SU-DHL-6 (cell line): ENCODE data around the gene KIF12.

Experiments
- H2AFZ ChIP-seq: fragments of 200-600 bp; sonication (generic); 2 replicates; pipeline ENCODE4 v1.6.1; 2014; ENCODE audit warnings: low read depth, mild to moderate bottlenecking, moderate library complexity, mixed read lengths, antibody characterized with exemption, low read length; ENCODE audit not compliant: severe bottlenecking
- H3F3A ChIP-seq: fragments of 200-600 bp; shearing (Covaris generic); 2 replicates; pipeline ENCODE4 v1.6.0; 2016; ENCODE audit warnings: antibody characterized with exemption, mild to moderate bottlenecking; ENCODE audit not compliant: insufficient read depth
- H3K27ac ChIP-seq: fragments of 200-600 bp; sonication (generic); 2 replicates; pipeline ENCODE4 v1.5.1; 2016; ENCODE audit warnings: low read depth, mild to moderate bottlenecking, low read length, moderate library complexity, mixed read lengths
- H3K27me3 ChIP-seq: fragments of 200-600 bp; sonication (generic), shearing (Covaris generic); 2 replicates; pipeline ENCODE4 v1.6.0; 2014; ENCODE audit warnings: mild to moderate bottlenecking, low read length
- H3K36me3 ChIP-seq: fragments of 200-600 bp; sonication (generic); 2 replicates; pipeline ENCODE4 v1.6.1; 2014; ENCODE audit warnings: mild to moderate bottlenecking, low read length, mixed read lengths
- H3K4me2 ChIP-seq: fragments of 300-600, 200-600 bp; shearing (Covaris generic), sonication (generic); 2 replicates; pipeline ENCODE4 v1.6.0; 2014; ENCODE audit warnings: low read length, low read depth, mild to moderate bottlenecking; ENCODE audit not compliant: poor library complexity, severe bottlenecking
- H3K4me3 ChIP-seq: fragments of 200-600 bp; sonication (generic); 2 replicates; pipeline ENCODE4 v1.5.1; 2014; ENCODE audit warnings: antibody characterized with exemption, low read length, mild to moderate bottlenecking, mixed read lengths; ENCODE audit not compliant: insufficient read depth, poor library complexity, severe bottlenecking
- H3K79me2 ChIP-seq: fragments of 200-600 bp; sonication (generic); 2 replicates; pipeline ENCODE4 v1.6.1; 2014; ENCODE audit warnings: mild to moderate bottlenecking, low read length, moderate library complexity; ENCODE audit not compliant: insufficient read depth
- H3K9ac ChIP-seq: fragments of 200-600 bp; sonication (generic); 2 replicates; pipeline ENCODE4 v1.7.0; 2014; ENCODE audit warnings: mild to moderate bottlenecking, low read length
- H3K9me2 ChIP-seq: fragments of 200-600 bp; sonication (generic); replicated peaks from 2 replicates; pipeline ENCODE4 v1.6.1; 2014; ENCODE audit warnings: low read length; ENCODE audit not compliant: insufficient read depth
- H3K9me3 ChIP-seq: fragments of 200-600 bp; sonication (generic); 2 replicates; pipeline ENCODE4 v1.6.1; 2014; ENCODE audit warnings: low read length, mixed read lengths; ENCODE audit not compliant: insufficient read depth
- H4K20me1 ChIP-seq: fragments of 200-600 bp; sonication (generic); 2 replicates; pipeline ENCODE4 v1.6.1; 2014; ENCODE audit warnings: low read depth, mild to moderate bottlenecking, antibody characterized with exemption, low read length, moderate library complexity, mixed read lengths
- EZH2phosphoT487 ChIP-seq: fragments of 200-600 bp; sonication (generic), shearing (Covaris generic); conservative IDR thresholded peaks from 2 replicates; pipeline ENCODE4 v1.6.1; 2018; ENCODE audit warnings: mild to moderate bottlenecking, antibody characterized with exemption, low read length, moderate library complexity, mixed read lengths
- TF ChIP-seq, protein P1 (sequence below): fragments of 200-600 bp; sonication (generic); IDR thresholded peaks from one replicate; pipeline ENCODE4 v1.5.1; 2017; ENCODE audit warnings: antibody characterized with exemption, mild to moderate bottlenecking, low read length, moderate library complexity; ENCODE audit not compliant: insufficient read depth, poor library complexity, severe bottlenecking

KIF12 gene

DNA sequence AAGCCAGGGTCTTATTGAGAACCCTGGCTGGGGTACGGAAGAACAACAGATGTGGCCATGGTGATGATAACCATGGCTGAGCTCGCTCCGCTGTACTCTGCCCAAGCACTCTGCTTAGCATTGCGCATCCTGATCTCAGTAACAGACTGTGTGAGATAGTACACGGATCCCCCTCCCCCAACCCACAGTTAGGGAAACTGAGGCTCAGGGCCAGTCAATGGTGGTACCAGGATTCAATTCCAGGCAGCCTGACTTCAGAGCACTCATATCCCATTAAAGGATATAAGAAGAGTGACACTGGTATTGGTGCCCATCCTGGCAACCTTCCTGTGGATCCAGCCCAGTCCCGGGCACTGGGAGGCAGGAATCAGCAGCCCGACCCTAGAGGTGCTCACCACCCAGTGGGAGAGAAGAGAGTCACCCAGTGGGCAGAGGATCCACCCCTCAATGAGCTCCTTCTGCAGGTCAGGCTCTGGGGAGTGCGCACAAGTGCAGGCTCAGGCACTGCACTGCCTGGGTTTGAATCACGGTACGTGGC, 26.5 kb upstream of the KIF12 start:
- no peak overlapping the region for H3K9ac ChIP-seq
- no peak overlapping the region for H3K27ac ChIP-seq
- H3K9me2 ChIP-seq, result no peaks in the 10 kb centered on the region
- no peaks in the 10 kb centered on the region for H3K36me3 ChIP-seq
- no peaks in the 10 kb centered on the region for H4K20me1 ChIP-seq
- H3K9me3 ChIP-seq, result no peaks in the 10 kb centered on the region
- H3K4me3 ChIP-seq, result no peak overlapping the region
- no peaks in the 10 kb centered on the region for H3K27me3 ChIP-seq
- H3K79me2 ChIP-seq, result no peaks in the 10 kb centered on the region
- no peak for TF ChIP-seq EZH2phosphoT487
- TF ChIP-seq, protein P1, sequence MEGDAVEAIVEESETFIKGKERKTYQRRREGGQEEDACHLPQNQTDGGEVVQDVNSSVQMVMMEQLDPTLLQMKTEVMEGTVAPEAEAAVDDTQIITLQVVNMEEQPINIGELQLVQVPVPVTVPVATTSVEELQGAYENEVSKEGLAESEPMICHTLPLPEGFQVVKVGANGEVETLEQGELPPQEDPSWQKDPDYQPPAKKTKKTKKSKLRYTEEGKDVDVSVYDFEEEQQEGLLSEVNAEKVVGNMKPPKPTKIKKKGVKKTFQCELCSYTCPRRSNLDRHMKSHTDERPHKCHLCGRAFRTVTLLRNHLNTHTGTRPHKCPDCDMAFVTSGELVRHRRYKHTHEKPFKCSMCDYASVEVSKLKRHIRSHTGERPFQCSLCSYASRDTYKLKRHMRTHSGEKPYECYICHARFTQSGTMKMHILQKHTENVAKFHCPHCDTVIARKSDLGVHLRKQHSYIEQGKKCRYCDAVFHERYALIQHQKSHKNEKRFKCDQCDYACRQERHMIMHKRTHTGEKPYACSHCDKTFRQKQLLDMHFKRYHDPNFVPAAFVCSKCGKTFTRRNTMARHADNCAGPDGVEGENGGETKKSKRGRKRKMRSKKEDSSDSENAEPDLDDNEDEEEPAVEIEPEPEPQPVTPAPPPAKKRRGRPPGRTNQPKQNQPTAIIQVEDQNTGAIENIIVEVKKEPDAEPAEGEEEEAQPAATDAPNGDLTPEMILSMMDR, result no peak
- no peaks in the 10 kb centered on the region for H3F3A ChIP-seq
- H3K4me2 ChIP-seq, result no peak overlapping the region
- H2AFZ ChIP-seq, result no peak overlapping the region

DNA sequence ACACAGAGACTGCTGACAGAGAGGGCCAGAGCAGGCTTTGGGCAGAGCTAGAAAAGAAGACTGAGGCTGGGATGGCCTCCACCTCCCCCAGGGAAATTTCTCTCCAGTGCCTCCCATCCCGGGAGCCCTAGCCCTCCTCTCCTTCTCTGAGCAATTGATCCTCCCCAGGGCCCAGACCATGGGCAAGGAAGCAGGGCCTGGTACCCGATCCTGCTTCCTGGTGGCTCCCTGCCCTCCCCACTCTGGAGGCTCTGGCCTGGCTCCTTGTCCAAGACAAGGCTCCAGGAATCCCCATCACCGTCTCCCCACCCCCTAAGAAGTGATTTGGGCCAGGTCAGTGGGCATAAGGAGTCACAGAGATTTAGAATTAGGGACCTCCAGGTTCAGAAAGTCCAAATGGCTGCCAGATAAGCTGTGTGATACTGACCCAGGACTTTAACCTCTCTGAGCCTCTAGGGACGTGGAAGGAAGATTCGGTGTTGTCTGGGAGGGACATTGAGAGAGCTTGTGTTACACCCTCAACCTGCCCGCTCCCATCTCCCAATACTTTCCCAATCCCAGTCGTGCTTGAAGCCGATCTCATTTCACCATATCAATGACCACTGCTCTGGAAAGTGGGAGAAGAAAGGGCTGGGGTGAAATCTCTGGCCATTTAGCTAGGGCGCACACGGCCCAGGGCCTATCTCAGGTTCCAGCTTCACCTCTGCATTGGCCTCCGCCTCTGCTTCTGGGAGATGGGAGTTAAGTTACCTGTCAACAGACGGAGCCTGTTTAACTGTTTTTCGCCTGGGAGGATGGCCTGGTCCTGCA, 25.8 kb upstream of the KIF12 start:
- no peaks in the 10 kb centered on the region for H4K20me1 ChIP-seq
- TF ChIP-seq EZH2phosphoT487, result no peak
- TF ChIP-seq, protein P1, result no peak

GRCh38 chr9:114124138-114124537, 25.0 kb upstream of the KIF12 start:
- Histone ChIP-seq H3K79me2 (no peaks in the 10 kb centered on the region), H3K4me2 (no peak overlapping the region), H3K27ac (no peak overlapping the region), H3F3A (no peaks in the 10 kb centered on the region), H3K36me3 (no peaks in the 10 kb centered on the region), H3K9ac (no peak overlapping the region), H3K4me3 (no peak overlapping the region), H3K9me3 (no peaks in the 10 kb centered on the region), H3K27me3 (no peaks in the 10 kb centered on the region), H3K9me2 (no peaks in the 10 kb centered on the region), H4K20me1 (no peaks in the 10 kb centered on the region), H2AFZ (no peak overlapping the region)
- TF ChIP-seq, protein P1, result no peak
- no peak for TF ChIP-seq EZH2phosphoT487

More for the DNA sequence above, 25.8 kb upstream of the KIF12 start:
- H3K9me2 ChIP-seq, result no peaks in the 10 kb centered on the region
- no peak overlapping the region for H2AFZ ChIP-seq
- H3K27ac ChIP-seq, result no peak overlapping the region
- H3K36me3 ChIP-seq, result no peaks in the 10 kb centered on the region
- H3K27me3 ChIP-seq, result no peaks in the 10 kb centered on the region
- no peak overlapping the region for H3K9ac ChIP-seq
- H3K4me2 ChIP-seq, result no peak overlapping the region
- H3K79me2 ChIP-seq, result no peaks in the 10 kb centered on the region
- no peak overlapping the region for H3K4me3 ChIP-seq
- no peaks in the 10 kb centered on the region for H3K9me3 ChIP-seq
- H3F3A ChIP-seq, result no peaks in the 10 kb centered on the region
